ENCODE measurements around the gene S100A1. TPM values are rescaled to one million over a fixed set of nuclear protein-coding genes. Genes with fewer than 3 reads are reported as not detected.

Gene S100A1
- total and polyA plus RNA-seq, 2 of the 13 experiments (the other 11 are each of a cell fraction or from before 2014, with no cell fraction given): 120 to 251 TPM

- TF ChIP-seq, protein P1, sequence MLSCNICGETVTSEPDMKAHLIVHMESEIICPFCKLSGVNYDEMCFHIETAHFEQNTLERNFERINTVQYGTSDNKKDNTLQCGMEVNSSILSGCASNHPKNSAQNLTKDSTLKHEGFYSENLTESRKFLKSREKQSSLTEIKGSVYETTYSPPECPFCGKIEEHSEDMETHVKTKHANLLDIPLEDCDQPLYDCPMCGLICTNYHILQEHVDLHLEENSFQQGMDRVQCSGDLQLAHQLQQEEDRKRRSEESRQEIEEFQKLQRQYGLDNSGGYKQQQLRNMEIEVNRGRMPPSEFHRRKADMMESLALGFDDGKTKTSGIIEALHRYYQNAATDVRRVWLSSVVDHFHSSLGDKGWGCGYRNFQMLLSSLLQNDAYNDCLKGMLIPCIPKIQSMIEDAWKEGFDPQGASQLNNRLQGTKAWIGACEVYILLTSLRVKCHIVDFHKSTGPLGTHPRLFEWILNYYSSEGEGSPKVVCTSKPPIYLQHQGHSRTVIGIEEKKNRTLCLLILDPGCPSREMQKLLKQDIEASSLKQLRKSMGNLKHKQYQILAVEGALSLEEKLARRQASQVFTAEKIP (CRISPR knock-in tag; IDR thresholded peaks at IDR 0.05; ENCODE audit: borderline replicate concordance): no peak
- peak; percentile 15 for TF ChIP-seq RBM22 (optimal IDR thresholded peaks at IDR 0.05; ENCODE audit: low read length)
- peak; percentile 52; the same call in 1 of the 2 replicates for TF ChIP-seq FOXO1 (CRISPR knock-in tag; IDR thresholded peaks at IDR 0.05)
- TF ChIP-seq ZNF543 (CRISPR knock-in tag; IDR thresholded peaks at IDR 0.05): peak; percentile 89; the same call in 1 of the 2 replicates
- no peak for TF ChIP-seq FOXJ3 (CRISPR knock-in tag; IDR thresholded peaks at IDR 0.05; ENCODE audit: borderline replicate concordance)
- TF ChIP-seq RARG (CRISPR knock-in tag; IDR thresholded peaks at IDR 0.05; ENCODE audit: low read depth): no peak
- TF ChIP-seq ZNF180 (CRISPR knock-in tag; IDR thresholded peaks at IDR 0.05; ENCODE audit: borderline replicate concordance, low read depth): no peak
- TF ChIP-seq GPN1 (CRISPR knock-in tag; IDR thresholded peaks at IDR 0.05; ENCODE audit: borderline replicate concordance): no peak
- TF ChIP-seq FOSL2 (CRISPR knock-in tag; IDR thresholded peaks at IDR 0.05): peak; percentile 89
- peak; percentile 71; the same call in 1 of the 2 replicates for TF ChIP-seq NRL (CRISPR knock-in tag; IDR thresholded peaks at IDR 0.05; ENCODE audit: borderline replicate concordance)
- no peak for TF ChIP-seq ARHGAP35 (CRISPR knock-in tag; IDR thresholded peaks at IDR 0.05; ENCODE audit: borderline replicate concordance)
- TF ChIP-seq, protein P2, sequence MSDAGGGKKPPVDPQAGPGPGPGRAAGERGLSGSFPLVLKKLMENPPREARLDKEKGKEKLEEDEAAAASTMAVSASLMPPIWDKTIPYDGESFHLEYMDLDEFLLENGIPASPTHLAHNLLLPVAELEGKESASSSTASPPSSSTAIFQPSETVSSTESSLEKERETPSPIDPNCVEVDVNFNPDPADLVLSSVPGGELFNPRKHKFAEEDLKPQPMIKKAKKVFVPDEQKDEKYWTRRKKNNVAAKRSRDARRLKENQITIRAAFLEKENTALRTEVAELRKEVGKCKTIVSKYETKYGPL (CRISPR knock-in tag; IDR thresholded peaks at IDR 0.05): no peak
- TF ChIP-seq ZBTB46 (CRISPR knock-in tag; IDR thresholded peaks at IDR 0.05; ENCODE audit: borderline replicate concordance): 0 out of 2 replicates have a peak, but pooled peaks have one; percentile 78
- peak; percentile 94 for TF ChIP-seq DRAP1 (CRISPR knock-in tag; IDR thresholded peaks at IDR 0.05)
- TF ChIP-seq ZNF317 (CRISPR knock-in tag; IDR thresholded peaks at IDR 0.05): no peak
- TF ChIP-seq ZNF710 (CRISPR knock-in tag; IDR thresholded peaks at IDR 0.05; ENCODE audit: borderline replicate concordance): peak; percentile 45; the same call in 1 of the 2 replicates
- TF ChIP-seq PRPF4 (IDR thresholded peaks at IDR 0.05; ENCODE audit: low read depth, low read length, poor library complexity, severe bottlenecking): no peak
- no peak for TF ChIP-seq PLSCR1 (CRISPR knock-in tag; IDR thresholded peaks at IDR 0.05; ENCODE audit: borderline replicate concordance)
- TF ChIP-seq ZMYM4 (CRISPR knock-in tag; IDR thresholded peaks at IDR 0.05): no peak; the same call in 1 of the 2 replicates
- TF ChIP-seq NR2C2 (CRISPR knock-in tag; IDR thresholded peaks at IDR 0.05; ENCODE audit: borderline replicate concordance): peak; percentile 80
- TF ChIP-seq ELF3 (CRISPR knock-in tag; IDR thresholded peaks at IDR 0.05): 0 out of 2 replicates have a peak, but pooled peaks have one; percentile 56
Observed at GRCh38 chr1:153608742-153609584, 19.3 kb upstream of the S100A1 start (continued).
